GM18502 (cell line): ENCODE measurements around the gene SLC16A5.

Experiments used
- ATAC-seq: cut with Tn5 transposase; IDR thresholded peaks from one replicate; pipeline ENCODE4 v1.9.1; 2021; ENCODE audit warnings: mild to moderate bottlenecking; ENCODE audit not compliant: unreplicated experiment, poor library complexity

SLC16A5 gene

GRCh38 chr17:75082683-75083082 is 5.1 kb upstream of the SLC16A5 start:
- no peak for ATAC-seq

GRCh38 chr17:75084039-75084660 is 3.6 kb upstream of the SLC16A5 start:
- ATAC-seq, result no peak

- ATAC-seq, result no peak
Measured at GRCh38 chr17:75086496-75087181, 1.1 kb upstream of the SLC16A5 start.

- no peak for ATAC-seq
Measured at GRCh38 chr17:75087182-75087557, 584 bp upstream of the SLC16A5 start.

GRCh38 chr17:75088465-75089417 is 987 bp downstream of the SLC16A5 start:
- ATAC-seq, result no peak

- ATAC-seq, result no peak
Measured at GRCh38 chr17:75090871-75091854, 3.4 kb downstream of the SLC16A5 start.

GRCh38 chr17:75091855-75092327 is 4.1 kb downstream of the SLC16A5 start:
- ATAC-seq, result no peak

- no peak for ATAC-seq
Measured at GRCh38 chr17:75093548-75094158, 5.9 kb downstream of the SLC16A5 start.

GRCh38 chr17:75094871-75095399 is 7.2 kb downstream of the SLC16A5 start:
- no peak for ATAC-seq

GRCh38 chr17:75096082-75096625 is 8.4 kb downstream of the SLC16A5 start:
- ATAC-seq, result no peak

GRCh38 chr17:75097865-75098264 is 10.1 kb downstream of the SLC16A5 start:
- ATAC-seq, result no peak

- no peak for ATAC-seq
Measured at GRCh38 chr17:75098861-75099260, 11.1 kb downstream of the SLC16A5 start.

- no peak for ATAC-seq
Measured at GRCh38 chr17:75099881-75100595, 12.3 kb downstream of the SLC16A5 start.

GRCh38 chr17:75102385-75102821 is 14.6 kb downstream of the SLC16A5 start:
- ATAC-seq, result no peak

- ATAC-seq, result no peak
Measured at GRCh38 chr17:75103601-75104554, 16.1 kb downstream of the SLC16A5 start.

GRCh38 chr17:75105126-75106080 is 17.6 kb downstream of the SLC16A5 start:
- no peak for ATAC-seq
